H1 (cell line): ENCODE measurements around the gene TSGA10IP. TPM values are rescaled to one million over a fixed set of nuclear protein-coding genes. Genes with fewer than 3 reads are reported as not detected.

Experiments used
- CTCF ChIA-PET: fragments of 300-600 bp; sonication (Branson Sonifier 250); formaldehyde crosslinking; loops from one replicate; lab custom pipeline; 2021; ENCODE audit not compliant: partially characterized antibody; lab: Charles Lee
- POLR2A ChIA-PET: fragments of 300-600 bp; sonication (Branson Sonifier 250); formaldehyde crosslinking; loops from one replicate; lab custom pipeline; 2021; ENCODE audit warnings: inconsistent platforms; ENCODE audit not compliant: partially characterized antibody; lab: Charles Lee
- DNase-seq, 2 experiments: peaks; one replicate each; pipeline versions ENCODE4 v3.0.0 to v3.0.0-alpha.2; 2010 to 2022; ENCODE audit warnings: low spot score in 2 of 2, low read depth in 1 of 2, mixed read lengths in 1 of 2
- FAIRE-seq: peaks from 2 replicates; lab custom pipeline; 2011; peaks lifted over from hg19 to GRCh38; lab: Jason Lieb, UNC
- H2AFZ ChIP-seq: 2 replicates; pipeline ENCODE4 v1.8.1; 2012; ENCODE audit warnings: low read length, inconsistent platforms
- H2AK5ac ChIP-seq: 2 replicates; pipeline ENCODE4 v1.6.1; 2013; ENCODE audit warnings: low read depth, low read length
- H2BK120ac ChIP-seq: replicated peaks from 2 replicates; pipeline ENCODE3; 2013; ENCODE audit warnings: low read depth, low read length, inconsistent platforms
- H2BK12ac ChIP-seq: 2 replicates; pipeline ENCODE4 v1.6.1; 2013; ENCODE audit warnings: low read depth, low read length
- H2BK15ac ChIP-seq: 2 replicates; pipeline ENCODE4 v1.6.1; 2013; ENCODE audit warnings: low read length
- H2BK20ac ChIP-seq: 2 replicates; pipeline ENCODE4 v1.6.1; 2013; ENCODE audit warnings: low read length
- H2BK5ac ChIP-seq: 2 replicates; pipeline ENCODE4 v1.6.1; 2013; ENCODE audit warnings: low read depth, low read length
- H3K14ac ChIP-seq: 2 replicates; pipeline ENCODE4 v1.6.1; 2013; ENCODE audit warnings: inconsistent platforms; ENCODE audit not compliant: insufficient read length
- H3K18ac ChIP-seq: 2 replicates; pipeline ENCODE4 v1.6.1; 2013; ENCODE audit warnings: low read length; ENCODE audit errors: extremely low read depth
- H3K23ac ChIP-seq: 2 replicates; pipeline ENCODE4 v1.6.1; 2013; ENCODE audit warnings: inconsistent platforms; ENCODE audit not compliant: insufficient read length
- H3K23me2 ChIP-seq: 2 replicates; pipeline ENCODE4 v1.6.1; 2013; ENCODE audit warnings: low read depth, low read length
- H3K27ac ChIP-seq: 2 replicates; pipeline ENCODE4 v1.6.1; 2011; ENCODE audit warnings: low read depth, low read length, inconsistent platforms
- H3K27me3 ChIP-seq, 4 experiments: replicated peaks in 1 of 4; 1 replicate in 1 of 4; 2 replicates in 3 of 4; pipeline versions ENCODE4 v1.6.1 to v1.8.1; 2011 to 2013; ENCODE audit warnings: low read length in 3 of 4, mild to moderate bottlenecking in 3 of 4, inconsistent platforms in 2 of 4, mixed read lengths in 2 of 4, moderate library complexity in 1 of 4; ENCODE audit not compliant: control insufficient read depth in 3 of 4, insufficient read depth in 3 of 4; ENCODE audit errors: extremely low read depth in 1 of 4
- H3K36me3 ChIP-seq, 4 experiments: 2 replicates each; pipeline versions ENCODE4 v1.6.1 to v1.8.1; 2011 to 2013; ENCODE audit warnings: mild to moderate bottlenecking in 4 of 4, low read length in 3 of 4, moderate library complexity in 2 of 4, control low read depth in 1 of 4, inconsistent platforms in 1 of 4; ENCODE audit not compliant: insufficient read depth in 4 of 4, control insufficient read depth in 2 of 4
- H3K4ac ChIP-seq: replicated peaks from 2 replicates; pipeline ENCODE3; 2013; ENCODE audit warnings: low read length, low read depth, mixed read lengths, inconsistent platforms; ENCODE audit not compliant: insufficient read length
- H3K4me1 ChIP-seq, 4 experiments: replicated peaks in 1 of 4; 1 replicate in 1 of 4; 2 replicates in 3 of 4; pipeline versions ENCODE4 v1.6.1 to v1.8.1; 2011 to 2013; ENCODE audit warnings: low read length in 3 of 4, inconsistent platforms in 2 of 4, mixed read lengths in 1 of 4; ENCODE audit not compliant: insufficient read depth in 4 of 4, control insufficient read depth in 3 of 4
- H3K4me2 ChIP-seq, 2 experiments: 2 replicates each; pipeline versions ENCODE4 v1.6.1 to v1.8.1; 2011 to 2013; ENCODE audit warnings: low read depth in 2 of 2, low read length in 2 of 2, control low read depth in 1 of 2, inconsistent platforms in 1 of 2, mild to moderate bottlenecking in 1 of 2; ENCODE audit not compliant: insufficient read depth in 1 of 2
- H3K4me3 ChIP-seq, 4 experiments: fragments of 200-600, 300-600 bp in 1 of 4; sonication (generic), shearing (Covaris generic), sonication (Bioruptor Twin) in 1 of 4; 2 replicates each; pipeline versions ENCODE4 v1.5.1 to v1.8.1; 2011 to 2016; ENCODE audit warnings: low read length in 4 of 4, low read depth in 3 of 4, control low read depth in 2 of 4, inconsistent platforms in 2 of 4, mild to moderate bottlenecking in 2 of 4, mixed read lengths in 1 of 4, moderate library complexity in 1 of 4; ENCODE audit not compliant: insufficient read depth in 2 of 4; ENCODE audit errors: extremely low read depth in 1 of 4
- H3K56ac ChIP-seq: replicated peaks from 2 replicates; pipeline ENCODE3; 2013; ENCODE audit warnings: low read depth, mild to moderate bottlenecking, mixed read lengths, low read length, inconsistent platforms; ENCODE audit not compliant: insufficient read length
- H3K79me1 ChIP-seq: 2 replicates; pipeline ENCODE4 v1.6.1; 2013; ENCODE audit warnings: low read depth, low read length, control low read depth
- H3K79me2 ChIP-seq, 2 experiments: 2 replicates each; pipeline versions ENCODE4 v1.6.1 to v1.8.1; 2012 to 2013; ENCODE audit warnings: low read length in 2 of 2, mild to moderate bottlenecking in 2 of 2, inconsistent platforms in 1 of 2; ENCODE audit not compliant: insufficient read depth in 2 of 2, control insufficient read depth in 1 of 2
- H3K9ac ChIP-seq, 4 experiments: replicated peaks in 1 of 4; 1 replicate in 1 of 4; 2 replicates in 3 of 4; pipeline versions ENCODE4 v1.6.1 to v1.8.1; 2011 to 2013; ENCODE audit warnings: low read depth in 3 of 4, low read length in 3 of 4, control low read depth in 2 of 4, mild to moderate bottlenecking in 2 of 4, moderate library complexity in 2 of 4, inconsistent platforms in 1 of 4; ENCODE audit errors: extremely low read depth in 1 of 4
- H3K9me3 ChIP-seq, 2 experiments: 2 replicates each; pipeline versions ENCODE4 v1.6.1 to v1.8.1; 2012 to 2013; ENCODE audit warnings: mild to moderate bottlenecking in 2 of 2, moderate library complexity in 2 of 2, control low read depth in 1 of 2, inconsistent platforms in 1 of 2, low read depth in 1 of 2, low read length in 1 of 2, mixed read lengths in 1 of 2; ENCODE audit not compliant: insufficient read depth in 2 of 2
- H4K20me1 ChIP-seq, 2 experiments: replicated peaks in 1 of 2; 2 replicates each; pipeline versions ENCODE3 to v1.8.1; 2011 to 2013; ENCODE audit warnings: inconsistent platforms in 2 of 2, low read length in 2 of 2, mild to moderate bottlenecking in 1 of 2; ENCODE audit not compliant: insufficient read depth in 2 of 2, control insufficient read depth in 1 of 2
- H4K5ac ChIP-seq: 2 replicates; pipeline ENCODE4 v1.6.1; 2013; ENCODE audit warnings: low read length, low read depth, mixed read lengths, inconsistent platforms; ENCODE audit not compliant: insufficient read length
- H4K8ac ChIP-seq: 2 replicates; pipeline ENCODE4 v1.8.0; 2013; ENCODE audit warnings: mild to moderate bottlenecking, moderate library complexity, low read length, inconsistent platforms; ENCODE audit not compliant: insufficient read depth; ENCODE audit errors: extremely low read depth
- H4K91ac ChIP-seq: replicated peaks from 2 replicates; pipeline ENCODE3; 2013; ENCODE audit warnings: low read length, mixed read lengths, inconsistent platforms; ENCODE audit not compliant: insufficient read length
- ASH2L ChIP-seq: fragments of 200-600, 300-600 bp; sonication (generic); IDR thresholded peaks from one replicate; pipeline ENCODE4 v1.7.1; 2017; ENCODE audit warnings: low read length
- BCL11A ChIP-seq, 2 experiments: IDR thresholded peaks; one replicate each; pipeline ENCODE4 v1.6.1; 2011; ENCODE audit warnings: low read depth in 2 of 2, low read length in 2 of 2, mild to moderate bottlenecking in 2 of 2
- BRCA1 ChIP-seq: IDR thresholded peaks from 2 replicates; pipeline ENCODE4 v1.6.1; 2012; ENCODE audit warnings: low read depth, low read length, improper control_type of control experiment
- CEBPB ChIP-seq: IDR thresholded peaks from 2 replicates; pipeline ENCODE4 v1.6.1; 2012; ENCODE audit warnings: low read depth, low read length
- CHD2 ChIP-seq: IDR thresholded peaks from 2 replicates; pipeline ENCODE4 v1.6.1; 2012; ENCODE audit warnings: low read length, improper control_type of control experiment
- GABPA ChIP-seq: IDR thresholded peaks from 2 replicates; pipeline ENCODE4 v1.6.1; 2011; ENCODE audit warnings: mild to moderate bottlenecking, low read length, moderate library complexity, borderline replicate concordance; ENCODE audit not compliant: insufficient read depth
- HDAC2 ChIP-seq, 2 experiments: fragments of 300-600 bp in 1 of 2; sonication (generic) in 1 of 2; IDR thresholded peaks; 2 replicates each; pipeline ENCODE4 v1.6.1; 2011 to 2012; ENCODE audit warnings: low read depth in 2 of 2, low read length in 2 of 2, mild to moderate bottlenecking in 2 of 2, moderate library complexity in 2 of 2, borderline replicate concordance in 1 of 2, inconsistent platforms in 1 of 2
- JUN ChIP-seq: IDR thresholded peaks from 2 replicates; pipeline ENCODE4 v1.6.1; 2011; ENCODE audit warnings: low read depth, mild to moderate bottlenecking, improper control_type of control experiment, low read length
- JUND ChIP-seq: IDR thresholded peaks from 2 replicates; pipeline ENCODE4 v1.6.1; 2011; ENCODE audit warnings: mild to moderate bottlenecking, improper control_type of control experiment, low read length
- KDM5A ChIP-seq: fragments of 200-600 bp; IDR thresholded peaks from 2 replicates; pipeline ENCODE4 v1.7.1; 2012; ENCODE audit warnings: mild to moderate bottlenecking, low read length, inconsistent platforms, mixed read lengths
- NANOG ChIP-seq: IDR thresholded peaks from 2 replicates; pipeline ENCODE4 v1.6.1; 2011; ENCODE audit warnings: low read length, low read depth, mild to moderate bottlenecking, inconsistent platforms; ENCODE audit not compliant: insufficient read depth, poor library complexity, severe bottlenecking
- POLR2A ChIP-seq, 2 experiments: IDR thresholded peaks; 1 replicate in 1 of 2; 2 replicates in 1 of 2; pipeline ENCODE4 v1.6.1; 2011; ENCODE audit warnings: low read depth in 2 of 2, low read length in 2 of 2, mild to moderate bottlenecking in 2 of 2; ENCODE audit errors: control extremely low read depth in 1 of 2
- SUZ12 ChIP-seq: fragments of 200-600 bp; sonication (generic); IDR thresholded peaks from 2 replicates; pipeline ENCODE4 v1.6.1; 2012; ENCODE audit warnings: mild to moderate bottlenecking, inconsistent platforms, low read length, moderate library complexity, mixed read lengths
- TEAD4 ChIP-seq: IDR thresholded peaks from 2 replicates; pipeline ENCODE4 v1.6.1; 2012; ENCODE audit warnings: low read depth, low read length, inconsistent platforms, mixed read lengths
- YY1 ChIP-seq: IDR thresholded peaks from 2 replicates; pipeline ENCODE4 v1.6.1; 2011; ENCODE audit warnings: low read depth, mild to moderate bottlenecking, low read length
- WGBS, 2 experiments: shearing (Covaris generic) in 1 of 2; methylation state at CpG; one replicate each; pipeline versions ENCODE4 v1.1.6 to v1.1.7; 2013 to 2015; ENCODE audit warnings: low lambda C conversion rate in 2 of 2, mixed read lengths in 2 of 2, inconsistent platforms in 1 of 2, low coverage in 1 of 2, missing lambda C conversion rate in 1 of 2; ENCODE audit not compliant: insufficient replicate concordance in 2 of 2, insufficient coverage in 1 of 2, insufficient read length in 1 of 2; ENCODE audit errors: extremely low coverage in 1 of 2, missing lambda C conversion rate in 1 of 2; 5-methylcytosine and 5-hydroxymethylcytosine counted together
- polyA plus RNA-seq, 7 experiments: library from polyadenylated mRNA; depleted of rRNA in 3 of 7; stranded (reverse) in 5 of 7; unstranded in 2 of 7; fragments of >200 nt in 5 of 7; fragments of 200-250 nt in 2 of 7; gene quantifications; 1 replicate in 5 of 7; 2 replicates in 1 of 7; 4 replicates in 1 of 7; pipeline versions ENCODE4 v1.2.1 to v1.2.3, GENCODE V29; 2011 to 2013; ENCODE audit warnings: missing spikeins in 2 of 7, mixed read lengths in 2 of 7
- total RNA-seq: library from RNA; stranded (reverse); fragmentation: NEBNext Ultra II Directional; extraction: Animal tissue kit (Norgen Biotek cat#: 25700); gene quantifications from 2 replicates; pipeline ENCODE4 v1.2.1, GENCODE V29; 2021

The TSGA10IP gene
- total and polyA plus RNA-seq, 2 of the 8 experiments (the other 6 are each of a cell fraction or from before 2014, with no cell fraction given): 1.9 to 6.0 TPM

DNA sequence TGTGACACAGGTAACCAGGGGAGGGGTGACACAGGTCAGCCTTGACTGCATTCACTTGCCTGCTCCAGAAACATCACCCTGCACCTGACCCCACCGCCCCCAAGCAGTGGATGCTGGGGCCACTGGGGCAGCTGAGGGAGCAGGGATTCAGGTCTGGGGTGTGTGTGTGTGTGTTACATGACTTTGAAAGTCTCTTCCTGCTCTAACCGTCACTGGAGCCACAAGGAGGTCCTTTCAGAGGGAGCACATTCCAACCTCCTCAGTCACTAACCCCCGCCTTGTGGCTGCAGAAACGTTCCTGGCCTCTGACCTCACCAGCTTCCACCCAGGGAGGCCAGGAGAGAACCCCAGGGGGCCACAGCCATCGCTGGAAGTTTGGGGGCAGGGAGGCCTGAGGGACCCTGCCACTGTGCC is 42.2 kb upstream of the TSGA10IP start:
- Histone ChIP-seq H3K36me3 (no peaks in the 10 kb centered on the region), H3K9ac (no peak overlapping the region), H4K91ac (peak overlapping the region; percentile 15)
- TF ChIP-seq CEBPB (no peak), BCL11A (IDR thresholded peaks at IDR 0.05; ENCODE audit: low read depth in 2 of 2, low read length in 2 of 2) (no peak), HDAC2 (IDR thresholded peaks at IDR 0.05; ENCODE audit: borderline replicate concordance in 1 of 2, low read depth in 2 of 2, low read length in 2 of 2) (no peak), POLR2A (IDR thresholded peaks at IDR 0.05; ENCODE audit: control extremely low read depth in 1 of 2, low read depth in 2 of 2, low read length in 2 of 2) (no peak), JUN (0 out of 2 replicates have a peak, but pooled peaks have one; percentile 42), TEAD4 (peak; percentile 78), NANOG (no peak), CHD2 (no peak), YY1 (no peak), BRCA1 (no peak), KDM5A (no peak), GABPA (no peak), JUND (peak; percentile 44; the same call in 1 of the 2 replicates), SUZ12 (no peak), ASH2L (no peak)

More for the DNA sequence above, 42.2 kb upstream of the TSGA10IP start:
- peaks cover 0 to 4% of the 10 kb centered on the region in 2 experiments for H4K20me1 ChIP-seq
- no peak overlapping the region for H2BK20ac ChIP-seq
- H2BK12ac ChIP-seq: no peak overlapping the region
- H2BK15ac ChIP-seq: peak overlapping the region; percentile 1; the same call in 1 of the 2 replicates
- H3K27ac ChIP-seq: no peak overlapping the region
- no peak overlapping the region for H2AFZ ChIP-seq
- H3K18ac ChIP-seq: no peak overlapping the region
- ChIA-PET POLR2A (interaction anchor here (1.0 to 2.6 kb wide), 4 partner anchors 9 to 16 kb away, joined by 3 to 11 read pairs (median 6); partner anchors contain the start of gene CCDC85B), CTCF (interaction anchor here (0.8 to 9.7 kb wide), 4 partner anchors 12 to 85 kb away, joined by 3 to 150 read pairs (median 5); partner anchors contain the start of genes CCDC85B and FIBP)
- H4K8ac ChIP-seq: no peak overlapping the region
- H2BK120ac ChIP-seq: no peak overlapping the region
- no peak overlapping the region for H3K23ac ChIP-seq
- H3K79me1 ChIP-seq: no peaks in the 10 kb centered on the region
- WGBS, 2 experiments: 11% methylated on average over 5 of the region's 5 CpGs; no CpG with 5 or more reads in 1 of the 2 experiments
- peaks cover 3 to 11% (median 8%) of the 10 kb centered on the region in 4 experiments; a peak in 6 of 7 replicates for H3K4me1 ChIP-seq
- no peaks in the 10 kb centered on the region for H3K79me2 ChIP-seq
- no peak overlapping the region for H4K5ac ChIP-seq
- no peak overlapping the region for H3K14ac ChIP-seq
- H3K23me2 ChIP-seq: peaks cover 9% of the 10 kb centered on the region; the same call in 1 of the 2 replicates
- no peak overlapping the region for H3K4me2 ChIP-seq
- no peak overlapping the region for H3K4me3 ChIP-seq
- H2BK5ac ChIP-seq: no peak overlapping the region
- peaks cover 15 to 42% (median 36%) of the 10 kb centered on the region in 4 experiments for H3K27me3 ChIP-seq
- FAIRE-seq: no peak
- DNase-seq: no peak
- H2AK5ac ChIP-seq: no peak overlapping the region
- no peaks in the 10 kb centered on the region for H3K9me3 ChIP-seq
- H3K4ac ChIP-seq: no peak overlapping the region
- no peak overlapping the region for H3K56ac ChIP-seq
